ENCODE measurements around the gene IRAK1. TPM values are rescaled to one million over a fixed set of nuclear protein-coding genes. Genes with fewer than 3 reads are reported as not detected.

IRAK1 gene
- polyA plus RNA-seq, 1 experiment = 42.6 TPM

GRCh38 chrX:154059729-154060245, 40.1 kb upstream of the IRAK1 start:
- DNase-seq (ENCODE audit: low read depth) = no peak
- H3K4me3 ChIP-seq (ENCODE audit: low read depth, low read length) = no peak overlapping the region
- TF ChIP-seq CTCF (IDR thresholded peaks at IDR 0.05; ENCODE audit: insufficient read depth, low read depth, low read length) = no peak
- H3K36me3 ChIP-seq (ENCODE audit: control insufficient read depth, insufficient read depth, low read length) = peaks cover 2% of the 10 kb centered on the region; the same call in 1 of the 2 replicates
- CTCF ChIA-PET = interaction anchor here (1.5 to 1.6 kb wide), 2 partner anchors 9 to 46 kb away, joined by 3 to 7 read pairs; no protein-coding TSS in a partner anchor
- H3K27me3 ChIP-seq (ENCODE audit: control insufficient read depth, insufficient read depth, low read length) = no peaks in the 10 kb centered on the region
- POLR2A ChIA-PET = interaction anchor here (0.7 kb wide), 1 partner anchor 10 kb away, joined by 8 read pairs; no protein-coding TSS in a partner anchor

GRCh38 chrX:154059231-154059630, 39.5 kb upstream of the IRAK1 start:
- H3K36me3 ChIP-seq (ENCODE audit: control insufficient read depth, insufficient read depth, low read length) = peaks cover 2% of the 10 kb centered on the region; the same call in 1 of the 2 replicates
- H3K27me3 ChIP-seq (ENCODE audit: control insufficient read depth, insufficient read depth, low read length) = no peaks in the 10 kb centered on the region
- ChIA-PET POLR2A (interaction anchor here (0.7 kb wide), 1 partner anchor 9 kb away, joined by 8 read pairs; no protein-coding TSS in a partner anchor), CTCF (interaction anchor here (1.5 to 1.6 kb wide), 2 partner anchors 9 to 46 kb away, joined by 3 to 7 read pairs; no protein-coding TSS in a partner anchor)
- no peak for DNase-seq (ENCODE audit: low read depth)
- TF ChIP-seq CTCF (IDR thresholded peaks at IDR 0.05; ENCODE audit: insufficient read depth, low read depth, low read length) = no peak
- H3K4me3 ChIP-seq (ENCODE audit: low read depth, low read length) = no peak overlapping the region

GRCh38 chrX:154058214-154058997, 38.7 kb upstream of the IRAK1 start:
- CTCF ChIA-PET = interaction anchor here (1.5 kb wide), 1 partner anchor 8 kb away, joined by 3 read pairs; no protein-coding TSS in a partner anchor
- H3K27me3 ChIP-seq (ENCODE audit: control insufficient read depth, insufficient read depth, low read length) = no peaks in the 10 kb centered on the region
- peaks cover 2% of the 10 kb centered on the region; the same call in 1 of the 2 replicates for H3K36me3 ChIP-seq (ENCODE audit: control insufficient read depth, insufficient read depth, low read length)
- H3K4me3 ChIP-seq (ENCODE audit: low read depth, low read length) = no peak overlapping the region
- DNase-seq (ENCODE audit: low read depth) = no peak
- POLR2A ChIA-PET = no interaction called here
- TF ChIP-seq CTCF (IDR thresholded peaks at IDR 0.05; ENCODE audit: insufficient read depth, low read depth, low read length) = no peak

- no peak for TF ChIP-seq CTCF (IDR thresholded peaks at IDR 0.05; ENCODE audit: insufficient read depth, low read depth, low read length)
- peaks cover 2% of the 10 kb centered on the region; the same call in 1 of the 2 replicates for H3K36me3 ChIP-seq (ENCODE audit: control insufficient read depth, insufficient read depth, low read length)
- no peaks in the 10 kb centered on the region for H3K27me3 ChIP-seq (ENCODE audit: control insufficient read depth, insufficient read depth, low read length)
- DNase-seq (ENCODE audit: low read depth) = no peak
- H3K4me3 ChIP-seq (ENCODE audit: low read depth, low read length) = no peak overlapping the region
- POLR2A ChIA-PET = no interaction called here
- CTCF ChIA-PET = no interaction called here
Measured at GRCh38 chrX:154057791-154058190, 38.1 kb upstream of the IRAK1 start.

- no peak for TF ChIP-seq CTCF (IDR thresholded peaks at IDR 0.05; ENCODE audit: insufficient read depth, low read depth, low read length)
Measured at GRCh38 chrX:154056770-154057241, 37.1 kb upstream of the IRAK1 start.

More at GRCh38 chrX:154056770-154057241, 37.1 kb upstream of the IRAK1 start:
- ChIA-PET CTCF (interaction anchor here (1.1 kb wide), 1 partner anchor 10 kb away, joined by 3 read pairs; no protein-coding TSS in a partner anchor), POLR2A (no interaction called here)
- no peak overlapping the region for H3K4me3 ChIP-seq (ENCODE audit: low read depth, low read length)
- no peak for DNase-seq (ENCODE audit: low read depth)
- peaks cover 2% of the 10 kb centered on the region; the same call in 1 of the 2 replicates for H3K36me3 ChIP-seq (ENCODE audit: control insufficient read depth, insufficient read depth, low read length)
- H3K27me3 ChIP-seq (ENCODE audit: control insufficient read depth, insufficient read depth, low read length) = no peaks in the 10 kb centered on the region

Measured in BJ (cell line).